HG03064 (cell line): Measurements from ENCODE around the gene MALL.
"Not testable (repeated sequence)": the region's sequence is repeated elsewhere in the genome, so short reads cannot be mapped to it uniquely, and the experiment has no call there.

ENCODE experiments used
- ATAC-seq: cut with Tn5 transposase; IDR thresholded peaks from one replicate; pipeline ENCODE4 v1.9.1; 2021; ENCODE audit warnings: low read depth; ENCODE audit not compliant: unreplicated experiment

The MALL gene

DNA sequence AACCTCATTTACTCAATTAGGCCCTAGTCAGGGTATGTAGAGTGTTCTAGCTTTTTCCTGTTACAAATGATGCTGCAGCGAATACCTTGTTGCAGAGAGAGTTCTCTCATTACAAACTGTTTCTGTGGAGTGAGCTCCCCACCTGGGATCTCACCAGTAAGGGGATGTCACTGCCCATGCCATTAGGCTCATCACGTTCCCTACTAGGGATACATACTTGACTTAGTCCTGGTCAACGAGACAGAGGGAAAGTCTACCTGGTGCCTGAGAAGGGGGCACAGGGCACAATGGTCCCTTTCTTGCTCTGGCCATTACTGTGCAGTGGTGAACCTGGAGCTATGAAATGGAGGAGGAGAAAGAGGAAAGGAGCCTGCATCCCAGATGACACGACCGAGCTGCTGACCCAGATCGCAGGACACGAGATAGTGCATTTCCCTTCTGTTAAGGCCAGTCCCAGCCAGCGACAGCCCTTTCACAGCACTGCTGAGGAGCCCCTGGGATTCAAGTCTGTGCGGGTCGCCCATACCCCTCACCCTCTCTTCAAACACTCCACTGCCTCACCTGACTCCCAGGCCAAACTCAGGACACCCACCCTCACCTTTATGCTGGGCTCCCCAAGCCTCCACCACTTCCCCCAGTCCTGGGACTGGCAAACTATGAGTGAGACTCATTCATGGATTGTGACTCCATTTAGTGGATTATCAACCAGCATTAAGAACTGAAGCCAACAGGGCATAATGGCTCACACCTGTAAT lies 16.0 kb downstream of the MALL start:
- no peak for ATAC-seq

- no peak for ATAC-seq
Observed at GRCh38 chr2:110099038-110099425, 16.6 kb downstream of the MALL start.

DNA sequence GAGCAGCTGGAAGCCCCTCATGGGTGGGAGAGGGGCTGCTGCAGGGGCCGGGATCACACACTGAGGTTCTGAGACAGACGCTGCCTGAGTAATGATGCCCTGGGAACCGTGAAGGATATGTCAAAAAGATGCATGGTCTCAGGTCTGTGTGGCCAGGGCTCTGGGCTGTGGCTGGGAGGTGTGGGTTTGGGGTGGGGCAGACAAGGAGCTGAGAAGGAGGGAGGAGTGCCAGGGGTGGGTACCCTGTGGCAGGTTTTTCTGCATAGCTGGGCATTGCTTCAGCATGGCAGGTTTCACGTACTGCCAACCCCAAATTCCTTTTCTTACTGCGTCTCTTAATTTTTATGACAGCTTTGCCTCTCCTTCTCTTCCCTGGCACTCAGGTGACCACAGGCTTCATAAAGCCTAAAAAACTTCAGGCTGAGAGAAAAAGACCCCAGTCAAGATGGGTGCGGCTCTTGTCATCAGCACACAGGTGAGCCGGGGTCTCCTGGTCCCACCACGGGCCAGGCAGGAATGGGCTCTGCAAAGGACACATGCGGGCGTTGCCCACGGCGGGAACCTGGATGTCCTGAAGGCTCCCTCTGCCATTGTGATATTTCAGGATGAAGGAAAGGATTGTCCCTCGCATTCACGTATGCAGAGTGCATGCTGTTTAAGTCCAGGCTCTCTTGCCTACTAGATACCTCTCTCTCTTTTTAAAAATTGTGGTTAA lies 18.0 kb downstream of the MALL start:
- ATAC-seq: no peak

DNA sequence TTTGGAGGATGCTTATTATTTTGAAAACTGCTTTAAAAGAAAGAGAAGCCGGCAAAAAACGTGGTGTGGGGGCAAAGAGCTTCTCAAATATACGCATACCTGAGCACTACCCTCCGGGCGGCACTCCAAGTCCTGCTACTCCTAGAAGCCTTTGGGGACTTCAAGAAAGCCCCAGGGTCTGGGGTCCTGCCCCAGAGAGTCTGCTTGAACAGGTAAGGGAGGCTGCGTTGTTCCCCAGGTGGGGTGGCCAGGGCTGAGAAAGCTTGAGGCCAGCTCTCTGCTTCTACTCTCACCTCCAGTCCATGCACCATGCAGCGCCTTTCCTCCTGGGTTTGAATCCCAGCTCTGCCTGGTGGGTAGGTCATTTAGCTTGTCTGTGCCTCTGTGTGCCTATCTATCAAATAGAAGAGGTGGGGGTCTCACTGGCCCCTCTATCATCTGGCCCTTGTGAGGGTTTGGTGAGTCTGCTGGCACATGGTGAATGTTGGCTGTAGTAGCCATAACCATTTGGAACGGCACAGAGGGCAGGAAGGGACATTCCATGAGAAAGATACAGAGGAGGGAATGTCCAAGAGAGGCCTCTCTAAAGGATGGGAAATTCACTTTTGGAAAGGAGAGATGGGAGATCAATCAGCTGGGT lies 19.5 kb downstream of the MALL start:
- no peak for ATAC-seq

DNA sequence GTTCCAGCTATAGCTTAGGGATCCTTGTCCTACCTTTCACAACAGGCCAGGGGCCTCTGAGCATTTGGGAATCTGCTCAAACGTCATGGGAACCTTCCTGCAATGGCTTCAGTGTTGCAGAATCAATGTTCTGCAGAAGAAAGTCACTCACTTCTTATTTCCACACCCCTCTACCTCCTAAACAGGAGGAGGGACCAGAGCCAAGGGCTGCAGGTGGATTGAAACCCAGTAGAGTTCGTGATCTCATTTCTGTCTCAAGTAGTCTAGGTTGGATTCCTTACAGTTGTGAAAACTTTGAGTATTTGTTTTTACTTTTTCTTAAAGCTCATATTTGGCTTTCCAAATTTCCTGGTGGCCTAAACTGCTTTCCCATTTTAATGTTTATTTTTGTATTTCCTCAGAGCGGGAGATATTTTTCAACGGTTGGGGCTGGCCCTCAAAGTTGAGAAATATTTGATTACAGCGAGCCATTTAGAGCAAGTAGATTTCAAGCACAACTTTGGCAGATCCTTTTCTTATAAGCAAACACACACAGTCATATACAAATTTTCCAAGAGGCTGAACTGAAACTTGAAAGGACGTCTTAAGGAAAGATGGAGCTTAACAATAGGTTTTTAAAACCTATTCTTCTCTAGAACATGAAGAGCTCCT lies 20.6 kb downstream of the MALL start:
- ATAC-seq: not testable (repeated sequence)

GRCh38 chr2:110093924-110094323 lies 21.7 kb downstream of the MALL start:
- not testable (repeated sequence) for ATAC-seq

DNA sequence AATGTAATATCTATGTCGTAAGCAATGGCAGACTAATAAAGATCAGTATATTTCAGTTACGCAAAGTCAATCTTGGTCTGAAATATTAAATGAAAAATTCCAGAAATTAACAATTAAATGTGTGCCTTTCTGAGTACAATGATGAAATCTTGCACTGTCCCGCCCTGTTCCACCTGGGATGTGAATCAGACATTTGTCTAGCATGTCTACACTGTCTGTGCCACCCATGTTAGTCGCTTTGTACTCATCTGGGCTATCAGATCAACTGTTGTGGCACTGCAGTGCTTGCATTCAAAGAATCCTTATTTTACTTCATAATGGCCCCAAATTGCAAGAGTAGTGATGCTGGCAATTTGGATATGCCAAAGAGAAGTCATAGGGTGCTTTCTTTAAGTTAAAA lies 25.5 kb downstream of the MALL start:
- not testable (repeated sequence) for ATAC-seq

GRCh38 chr2:110083757-110084156 lies 31.9 kb downstream of the MALL start:
- not testable (repeated sequence) for ATAC-seq

- not testable (repeated sequence) for ATAC-seq
Observed at GRCh38 chr2:110083162-110083561, 32.5 kb downstream of the MALL start.

DNA sequence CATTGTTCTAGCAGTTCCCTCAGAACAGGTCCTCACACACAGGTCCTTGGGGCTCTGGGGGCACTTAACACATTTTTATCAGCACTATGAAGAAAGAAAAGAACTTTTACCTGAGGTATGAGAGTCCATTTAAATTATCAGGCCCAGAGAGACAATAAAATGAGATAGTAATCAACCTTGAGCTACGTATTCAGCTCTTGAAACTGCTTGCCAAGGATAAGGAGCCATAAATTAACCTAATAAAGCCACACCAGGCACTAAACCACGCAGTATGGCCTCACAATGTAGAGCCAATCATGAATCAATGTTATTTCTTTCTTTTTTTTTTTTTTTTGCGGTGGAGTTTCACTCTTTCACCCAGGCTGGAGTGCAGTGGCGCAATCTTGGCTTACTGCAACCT lies 37.5 kb downstream of the MALL start:
- ATAC-seq: not testable (repeated sequence)

DNA sequence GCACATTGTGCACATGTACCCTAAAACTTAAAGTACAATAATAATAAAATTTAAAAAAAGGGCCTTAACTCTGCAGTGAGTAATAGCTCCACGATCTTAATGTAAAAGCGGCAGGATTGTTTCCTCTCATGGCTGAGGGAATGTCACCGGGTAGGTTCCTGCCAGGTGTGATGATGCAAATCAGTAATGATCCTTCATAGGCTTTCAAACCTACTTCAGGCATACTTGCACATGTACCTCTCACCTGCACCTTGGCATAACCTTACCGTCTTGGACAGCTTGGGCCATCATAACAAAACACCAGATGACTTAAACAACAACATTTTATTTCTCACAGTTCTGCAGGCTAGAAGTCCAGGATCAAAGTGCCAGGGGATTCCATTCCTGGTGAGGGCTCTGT lies 39.7 kb downstream of the MALL start:
- not testable (repeated sequence) for ATAC-seq

GRCh38 chr2:110069869-110070268 lies 45.8 kb downstream of the MALL start:
- ATAC-seq: not testable (repeated sequence)

GRCh38 chr2:110068153-110068552 lies 47.5 kb downstream of the MALL start:
- not testable (repeated sequence) for ATAC-seq

GRCh38 chr2:110062332-110062731 lies 53.3 kb downstream of the MALL start:
- ATAC-seq: not testable (repeated sequence)

GRCh38 chr2:110060550-110060949 lies 55.1 kb downstream of the MALL start:
- not testable (repeated sequence) for ATAC-seq

DNA sequence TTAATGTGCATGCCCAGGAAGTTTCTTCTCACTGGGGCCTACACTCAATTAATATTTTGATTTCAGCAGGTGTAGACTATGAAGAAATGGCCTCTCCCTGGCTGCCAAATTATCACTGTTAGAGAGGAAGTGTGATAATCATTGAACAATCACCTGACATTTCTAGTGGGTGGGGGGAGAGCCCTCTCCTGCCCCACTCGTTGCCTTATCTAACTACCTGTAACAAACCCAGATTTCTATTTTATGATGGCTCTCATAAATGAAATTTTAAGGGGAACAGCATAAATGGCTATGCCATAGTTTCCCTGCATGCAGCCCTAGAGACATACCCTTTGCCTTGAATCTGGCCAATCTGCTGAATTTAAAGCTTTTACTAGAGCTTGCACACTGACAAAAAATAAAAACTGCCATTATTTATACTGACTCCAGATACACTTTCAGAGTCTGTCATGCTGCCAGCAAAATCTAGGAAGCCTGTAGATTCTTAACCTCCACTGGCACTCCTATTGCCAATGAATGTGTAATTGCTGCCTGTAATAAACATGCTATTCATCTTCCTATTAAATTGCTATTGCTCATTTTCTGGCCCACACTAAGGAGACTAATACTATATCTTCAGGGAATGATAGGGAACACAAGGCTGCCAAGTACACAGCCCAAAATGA lies 55.8 kb downstream of the MALL start:
- ATAC-seq: not testable (repeated sequence)

GRCh38 chr2:110059009-110059693 lies 56.5 kb downstream of the MALL start:
- ATAC-seq: not testable (repeated sequence)

GRCh38 chr2:110058034-110058433 lies 57.6 kb downstream of the MALL start:
- ATAC-seq: not testable (repeated sequence)

DNA sequence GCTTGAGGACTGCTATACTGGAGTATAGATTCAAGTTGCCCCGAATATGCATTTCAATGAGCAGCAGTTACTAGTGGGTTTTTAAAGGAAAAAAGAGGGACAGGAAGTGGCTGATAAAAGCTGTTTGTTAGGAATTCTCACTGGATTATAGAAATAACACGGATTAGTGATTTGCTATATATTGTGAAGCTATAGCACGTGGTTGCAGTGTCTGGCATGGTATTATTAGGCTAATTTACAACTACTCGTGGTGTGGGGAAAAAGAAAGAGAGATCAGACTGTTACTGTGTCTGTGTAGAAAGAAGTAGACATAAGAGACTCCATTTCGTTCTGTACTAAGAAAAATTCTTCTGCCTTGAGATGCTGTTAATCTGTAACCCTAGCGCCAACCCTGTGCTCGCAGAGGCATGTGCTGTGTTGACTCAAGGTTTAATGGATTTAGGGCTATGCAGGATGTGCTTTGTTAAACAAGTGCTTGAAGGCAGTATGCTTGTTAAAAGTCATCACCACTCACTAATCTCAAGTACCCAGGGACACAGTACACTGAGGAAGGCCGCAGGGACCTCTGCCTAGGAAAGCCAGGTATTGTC lies 59.7 kb downstream of the MALL start:
- ATAC-seq: not testable (repeated sequence)
